NCI-H69 (cell line): ENCODE measurements around the gene KIFAP3.
"Not testable (repeated sequence)": the region's sequence is repeated elsewhere in the genome, so short reads cannot be mapped to it uniquely, and the experiment has no call there.

Experiments used
- DNase-seq: peaks from one replicate; lab custom pipeline; 2025; lab: John Stamatoyannopoulos, UW

KIFAP3 gene

DNA sequence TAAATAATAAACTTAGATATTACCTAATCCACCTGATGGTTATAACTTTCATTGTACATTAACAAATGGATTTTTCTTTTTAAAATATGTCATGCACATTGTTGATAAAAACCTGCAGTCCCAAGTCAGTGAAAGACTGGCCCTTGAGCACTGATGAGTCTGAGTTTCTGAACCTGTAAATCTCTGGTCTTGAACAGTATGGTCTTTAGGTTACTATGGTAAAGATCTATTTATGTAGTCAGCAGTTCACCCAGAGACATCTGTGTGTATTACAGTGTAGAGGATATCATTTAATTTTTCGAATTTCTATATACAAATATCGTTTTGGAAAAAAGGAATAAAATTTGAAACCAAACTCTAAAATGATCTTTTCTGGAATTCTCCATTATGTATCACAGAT is 150.4 kb downstream of the KIFAP3 start:
- DNase-seq: no peak

DNA sequence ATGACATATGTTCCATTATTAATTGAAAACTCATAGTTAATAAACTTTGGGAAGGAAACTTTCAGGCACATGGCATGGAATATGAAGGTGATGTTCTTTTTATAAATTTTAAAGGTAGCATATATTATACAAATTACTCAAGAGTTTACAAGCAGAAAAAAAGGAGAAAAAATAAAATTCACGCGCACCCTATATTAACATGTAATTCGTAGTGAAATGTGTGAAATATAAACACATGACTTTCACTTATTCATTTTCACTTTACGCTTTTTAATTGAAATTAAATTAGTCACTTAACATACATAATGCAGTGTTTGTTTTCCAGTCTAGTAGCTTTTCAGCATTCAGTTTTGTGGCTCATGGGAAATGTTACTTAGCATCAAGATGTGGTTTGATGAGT is 153.4 kb downstream of the KIFAP3 start:
- DNase-seq: no peak

DNA sequence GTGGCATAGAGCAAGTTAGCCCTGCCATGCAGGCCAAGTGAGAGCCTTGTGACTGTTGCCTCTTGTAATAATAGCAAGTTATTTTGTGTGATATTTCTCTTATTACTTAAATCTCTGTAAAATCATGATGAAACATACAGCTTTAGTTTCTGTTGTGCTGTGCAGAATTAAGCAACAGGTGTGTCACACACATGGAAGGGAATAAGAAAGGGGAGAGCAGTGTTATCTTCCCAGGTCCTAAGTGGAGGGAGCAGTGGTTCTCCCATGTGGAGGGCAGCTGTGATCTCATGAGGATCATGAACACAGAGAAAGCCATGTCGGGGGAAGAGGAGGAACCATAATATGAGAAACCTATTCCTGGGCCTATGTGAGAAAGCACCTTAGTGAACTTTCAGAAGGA is 155.6 kb downstream of the KIFAP3 start:
- DNase-seq: no peak

DNA sequence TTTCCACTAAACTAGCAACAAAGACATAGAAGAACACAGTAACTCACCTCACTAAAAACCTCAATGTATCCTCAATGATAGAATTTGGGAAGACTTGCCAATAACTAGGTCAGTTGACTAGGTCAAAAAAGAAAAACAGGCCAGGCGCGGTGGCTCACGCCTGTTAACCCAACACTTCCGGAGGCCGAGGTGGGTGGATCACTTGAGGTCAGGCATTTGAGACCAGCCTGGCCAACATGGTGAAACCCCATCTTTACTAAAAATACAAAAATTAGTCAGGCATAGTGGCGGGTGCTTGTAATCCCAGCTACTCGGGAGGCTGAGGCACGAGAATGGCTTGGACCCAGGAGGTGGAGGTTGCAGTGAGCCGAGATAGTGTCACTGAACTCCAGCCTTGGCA is 156.3 kb downstream of the KIFAP3 start:
- not testable (repeated sequence) for DNase-seq

DNA sequence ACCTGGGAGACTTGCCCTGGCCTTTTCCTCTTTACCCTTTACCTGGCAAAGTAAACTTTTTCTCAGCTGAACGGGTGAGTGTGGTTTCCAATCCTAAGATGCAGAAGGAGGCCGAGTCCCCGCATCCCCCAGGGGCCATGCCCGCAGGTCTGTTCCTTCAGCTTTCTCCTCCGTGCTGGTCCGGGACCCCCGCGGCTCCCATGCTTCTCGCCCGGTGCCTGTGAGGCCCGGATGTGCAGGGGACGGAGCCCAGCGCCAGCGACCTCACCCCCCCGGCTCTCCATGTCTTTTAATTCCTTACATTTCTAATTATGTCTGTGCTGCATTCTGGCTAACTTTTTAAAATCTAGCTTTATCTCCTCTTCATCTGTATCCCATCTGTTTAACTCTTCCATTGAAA is 159.3 kb downstream of the KIFAP3 start:
- DNase-seq: peak; percentile 61

DNA sequence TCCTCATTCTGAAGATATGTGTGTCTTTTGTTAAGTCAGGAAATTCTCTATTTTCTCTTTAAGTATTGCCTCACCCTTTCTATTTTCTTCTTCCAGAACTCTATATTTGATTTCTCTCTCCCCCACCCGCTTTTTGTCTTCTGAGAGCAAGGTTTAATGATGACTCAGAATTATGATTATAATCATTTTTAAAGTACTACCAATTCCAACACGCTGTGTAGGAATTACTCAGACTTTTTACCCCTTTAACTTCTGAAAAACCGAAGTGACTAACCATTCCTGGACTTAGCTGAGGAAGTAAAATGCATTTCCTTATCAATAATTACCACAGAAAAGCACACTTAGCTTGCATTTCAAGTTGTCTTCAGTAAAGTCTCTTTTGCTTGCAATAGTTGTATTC is 160.0 kb downstream of the KIFAP3 start:
- no peak for DNase-seq

DNA sequence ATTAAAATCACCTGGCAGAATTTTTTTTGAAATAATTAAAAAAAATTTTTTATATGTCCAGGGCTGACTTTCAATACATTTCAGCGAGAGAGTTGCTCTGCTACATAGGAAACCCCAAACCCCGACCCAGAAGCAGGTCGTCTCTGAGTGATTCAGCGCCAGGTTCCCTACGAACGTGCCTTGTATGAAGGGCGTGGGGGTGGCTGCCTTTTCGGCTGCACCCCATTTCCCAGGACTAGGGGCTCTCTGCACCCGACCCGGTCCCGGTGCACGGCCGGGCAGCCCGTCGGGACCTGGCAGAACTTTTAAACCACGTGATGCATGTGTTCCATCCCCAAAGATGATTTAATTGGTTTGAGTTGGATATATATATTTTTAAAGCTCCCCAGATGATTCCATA is 165.0 kb downstream of the KIFAP3 start:
- no peak for DNase-seq

DNA sequence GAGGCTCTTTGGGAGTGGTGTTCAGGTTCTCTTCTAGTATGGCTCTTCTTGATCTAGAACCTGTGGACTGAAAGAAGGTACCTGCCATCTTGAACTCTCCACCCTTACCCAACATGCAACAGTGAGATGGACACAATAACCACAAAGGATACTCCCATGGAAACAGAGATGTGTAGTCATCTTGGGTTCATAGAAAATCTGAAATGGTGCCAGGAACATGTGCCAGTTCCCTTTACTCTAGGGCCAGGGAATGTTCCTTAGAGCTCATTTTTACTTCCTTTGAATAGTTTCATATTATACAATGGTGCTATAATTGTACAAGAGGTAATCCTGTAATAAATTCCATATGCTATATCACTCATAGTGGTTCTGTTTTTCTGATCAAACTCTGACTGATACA is 167.6 kb downstream of the KIFAP3 start:
- DNase-seq: no peak

DNA sequence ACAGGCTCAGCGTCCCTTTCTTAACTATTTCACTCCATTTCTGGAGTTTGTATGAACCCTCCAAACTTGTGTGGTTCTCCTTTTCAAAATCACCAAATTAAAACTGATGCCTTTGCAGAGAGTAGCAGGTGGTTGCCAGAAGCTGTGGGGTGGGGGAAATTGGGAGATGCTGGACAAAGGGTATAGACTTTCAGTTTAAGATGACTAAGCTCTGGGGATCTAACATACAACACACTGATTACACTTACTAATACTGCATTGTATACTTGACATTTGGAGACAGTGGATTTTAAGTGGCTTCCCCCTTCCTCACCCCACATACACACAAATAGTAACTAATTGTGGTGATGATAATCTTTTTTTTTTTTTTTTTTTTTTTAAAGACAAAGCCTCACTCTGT is 169.7 kb downstream of the KIFAP3 start:
- no peak for DNase-seq

DNA sequence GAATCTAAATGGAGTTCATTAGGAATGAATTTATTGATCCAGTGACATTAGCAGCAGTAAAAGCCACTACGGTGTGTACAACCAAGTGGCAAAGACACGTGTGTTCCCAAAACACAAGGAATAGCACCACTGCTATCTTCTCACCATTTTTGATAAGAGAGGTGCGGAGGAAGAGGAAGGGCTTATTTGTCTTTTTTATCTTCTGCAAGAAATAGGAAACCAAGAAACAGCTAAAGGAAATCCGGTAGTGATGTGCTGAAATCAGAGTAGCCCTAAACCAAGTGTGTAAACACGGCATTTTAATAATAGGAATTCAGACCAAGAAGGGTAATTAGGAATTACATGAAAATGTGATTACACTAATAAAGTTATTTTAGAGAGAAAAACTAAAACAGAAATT is 171.7 kb downstream of the KIFAP3 start:
- no peak for DNase-seq

DNA sequence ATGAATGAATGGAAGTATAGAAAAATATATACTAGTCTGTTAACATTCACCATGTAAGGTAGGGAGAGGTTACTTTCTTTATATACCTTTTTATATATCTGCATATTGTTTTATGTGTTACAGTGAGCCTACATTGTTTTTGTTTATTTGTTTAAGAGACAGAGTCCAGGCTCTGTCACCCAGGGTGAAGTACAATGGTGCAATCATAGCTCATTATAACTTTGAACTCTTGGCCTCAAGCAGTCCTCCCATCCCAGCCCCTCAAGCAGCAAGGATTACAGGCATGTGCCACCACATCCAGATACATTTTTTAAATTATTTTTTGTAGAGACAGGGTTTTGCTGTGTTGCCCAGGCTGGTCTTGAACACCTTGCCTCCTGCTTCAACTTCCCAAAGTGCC is 173.4 kb downstream of the KIFAP3 start:
- no peak for DNase-seq

DNA sequence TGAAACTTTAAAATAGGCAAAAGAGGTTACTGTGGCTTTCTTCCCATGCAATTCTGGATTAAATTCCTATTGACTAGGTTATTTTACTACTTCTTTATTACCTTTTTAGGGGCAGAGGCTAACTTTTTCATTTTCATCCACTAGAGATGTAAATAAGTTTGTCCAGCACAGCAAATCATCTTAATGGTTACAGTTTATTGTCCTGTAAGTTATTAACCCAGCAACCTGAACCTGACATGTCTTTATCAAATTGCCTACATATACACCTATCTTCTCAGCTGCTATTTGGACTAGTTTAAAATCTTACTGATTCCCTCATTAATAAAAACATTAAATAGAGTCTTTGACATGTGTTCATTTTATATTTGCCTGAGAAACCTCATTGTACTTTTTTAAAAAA is 173.9 kb downstream of the KIFAP3 start:
- no peak for DNase-seq

DNA sequence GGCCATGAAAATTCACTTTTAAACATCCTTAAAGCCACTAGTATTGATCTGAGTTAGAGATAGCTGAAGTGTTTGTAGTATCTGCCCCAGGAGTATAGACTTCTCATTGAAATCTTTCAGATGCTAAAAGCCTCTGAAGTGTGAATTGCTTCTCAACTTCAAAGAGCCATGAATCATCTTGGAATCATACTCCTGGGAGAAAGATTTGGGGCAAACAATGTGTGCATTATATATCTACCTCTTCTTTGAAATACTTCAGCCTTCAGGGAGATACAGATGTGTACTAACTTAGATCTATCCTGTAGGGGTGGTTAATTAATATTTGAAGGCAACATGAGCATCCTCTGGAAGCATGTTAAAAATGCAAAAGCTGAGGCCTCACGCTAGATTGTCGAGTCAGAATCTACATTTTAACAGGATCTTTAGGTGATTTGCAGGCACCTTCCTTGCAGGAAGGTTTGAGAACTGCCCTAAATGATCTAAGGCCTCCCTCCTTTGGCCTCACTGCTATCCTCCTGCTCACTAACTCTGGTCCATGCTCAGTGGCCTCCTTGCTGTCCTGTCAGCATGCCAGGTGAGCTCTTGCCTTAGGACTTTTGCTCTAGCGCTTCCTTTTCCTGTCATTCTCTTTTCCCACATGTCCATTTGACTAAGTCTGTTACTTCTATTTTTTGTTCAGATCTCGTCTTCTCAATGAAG is 174.8 kb downstream of the KIFAP3 start:
- DNase-seq: no peak

DNA sequence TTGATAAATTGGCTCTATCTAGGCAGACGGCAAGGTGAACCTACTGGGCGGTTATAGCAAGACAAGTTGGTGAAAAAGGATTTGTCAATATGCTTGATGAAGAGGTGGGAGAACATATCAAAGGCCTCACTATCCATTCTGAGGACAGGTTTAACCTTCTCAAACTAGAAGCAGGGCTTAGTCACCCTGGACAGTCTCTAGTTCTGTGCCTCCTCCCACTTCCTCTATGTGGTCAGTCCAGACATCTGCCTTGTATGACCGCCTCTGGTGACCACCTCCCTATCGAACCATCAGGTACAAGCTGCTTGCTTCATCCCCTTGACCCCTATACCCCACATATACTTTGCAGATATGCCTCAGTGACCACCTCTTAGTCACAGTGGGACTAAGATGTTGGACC is 178.5 kb downstream of the KIFAP3 start:
- no peak for DNase-seq

DNA sequence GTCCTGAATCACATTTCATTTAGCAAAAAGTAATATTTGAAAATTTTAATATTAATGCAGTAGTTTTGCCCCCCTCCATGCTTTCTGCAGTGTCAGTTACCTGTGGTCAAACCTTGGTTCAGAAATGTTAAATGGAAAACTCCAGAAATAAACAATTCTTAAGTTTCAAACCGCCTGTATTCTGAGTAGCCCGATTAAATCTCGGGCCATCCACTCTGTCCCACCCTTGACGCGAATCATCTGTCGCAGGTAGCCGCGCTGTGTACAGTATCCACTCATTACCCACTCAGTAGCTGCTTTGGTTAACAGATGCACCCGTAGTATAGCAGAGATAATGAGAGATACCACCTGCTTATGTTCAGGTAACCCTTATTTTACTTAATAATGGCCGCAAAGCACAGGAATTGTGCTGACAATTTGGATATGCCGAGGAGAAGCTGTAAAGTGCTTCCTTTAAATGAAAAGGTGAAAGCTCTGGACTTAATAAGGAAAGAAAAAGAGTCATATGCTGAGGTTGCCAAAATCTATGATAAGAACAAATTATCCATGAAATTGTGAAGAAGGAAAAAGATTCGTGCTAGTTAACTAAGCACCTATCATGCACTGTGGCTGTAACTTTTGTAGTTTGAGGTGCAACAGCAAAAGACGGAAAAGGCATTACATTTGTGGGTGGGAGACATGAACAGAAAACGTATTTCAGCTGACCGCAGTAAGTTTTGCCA is 179.9 kb downstream of the KIFAP3 start:
- DNase-seq: peak; percentile 64

DNA sequence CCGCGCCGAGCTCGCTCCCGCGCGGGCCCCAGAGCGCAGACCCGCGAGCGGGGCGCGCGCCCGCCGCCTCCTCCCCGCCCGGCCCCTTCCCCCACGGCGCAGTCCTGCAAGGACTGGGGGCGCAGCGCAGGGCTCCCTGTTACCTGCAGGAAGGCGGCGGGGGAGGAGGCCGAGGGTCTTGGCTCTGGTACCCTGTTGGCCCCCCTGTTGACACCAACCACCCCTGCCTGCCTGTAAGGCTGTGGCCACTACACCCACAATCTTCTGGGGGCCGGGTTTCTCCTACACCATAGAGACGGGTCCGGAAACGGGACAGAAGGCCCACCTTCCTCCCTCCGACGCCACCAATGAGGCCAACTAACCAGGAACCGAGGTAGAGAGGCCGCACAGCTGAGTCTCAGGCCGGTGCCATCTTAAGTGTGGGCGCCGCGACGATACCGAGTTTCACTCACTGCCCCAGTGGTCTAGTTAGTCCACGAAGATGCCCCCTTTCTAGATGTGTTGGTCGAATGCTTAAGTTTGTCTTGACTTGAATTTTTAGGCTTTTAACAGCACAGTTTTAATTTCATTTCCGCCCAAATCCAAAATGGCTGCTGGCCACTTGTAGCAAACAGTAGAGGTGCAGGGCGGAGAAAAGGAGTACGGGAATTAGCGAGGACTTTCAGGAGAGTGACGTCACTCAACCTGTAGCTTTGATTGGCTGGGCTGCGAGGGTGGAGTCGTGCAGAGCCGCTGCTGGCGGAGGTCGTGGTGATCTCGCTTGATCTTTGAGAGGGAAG is 180.7 kb downstream of the KIFAP3 start, which contains the start of gene SCYL3:
Gene SCYL3 (minus strand): TSS at position 252 of the 779 bp plus-strand sequence. CDS start 5,056 bp downstream, outside the sequence.
- DNase-seq: peak; percentile 98

DNA sequence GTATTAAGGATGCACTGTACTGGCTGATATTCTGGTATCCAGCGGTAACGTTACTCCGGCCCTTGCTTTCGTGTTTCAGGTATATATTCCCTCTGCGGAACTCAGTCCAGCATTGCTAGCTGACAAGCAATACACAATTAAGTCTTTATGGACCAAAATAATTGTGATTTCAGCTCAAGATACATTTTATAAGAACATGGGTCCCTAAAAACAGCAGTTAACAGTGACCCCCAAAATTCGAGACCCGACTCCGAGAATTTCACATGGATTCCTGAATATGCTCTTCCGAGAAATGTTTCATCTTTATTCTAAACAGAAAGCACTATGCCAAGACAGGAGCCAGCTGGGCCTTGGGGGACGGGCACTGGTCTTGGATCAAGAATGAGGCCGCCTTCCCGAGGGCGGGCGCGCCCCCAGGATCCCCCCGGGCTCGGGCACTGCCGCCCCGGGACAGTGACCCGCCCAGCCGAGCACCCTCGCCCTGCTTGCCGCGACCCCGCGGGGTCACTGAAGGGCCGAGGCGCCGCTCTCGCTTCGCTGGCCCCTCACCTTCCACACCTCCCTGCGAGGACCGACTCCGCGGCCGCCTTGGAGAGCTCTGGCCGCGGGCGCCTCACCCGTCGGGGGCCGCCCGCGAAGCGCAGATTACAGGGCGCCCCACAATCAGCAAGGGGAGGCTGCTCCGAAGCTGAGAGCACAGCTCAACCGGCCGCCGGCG is 181.4 kb downstream of the KIFAP3 start:
- peak; percentile 68 for DNase-seq

DNA sequence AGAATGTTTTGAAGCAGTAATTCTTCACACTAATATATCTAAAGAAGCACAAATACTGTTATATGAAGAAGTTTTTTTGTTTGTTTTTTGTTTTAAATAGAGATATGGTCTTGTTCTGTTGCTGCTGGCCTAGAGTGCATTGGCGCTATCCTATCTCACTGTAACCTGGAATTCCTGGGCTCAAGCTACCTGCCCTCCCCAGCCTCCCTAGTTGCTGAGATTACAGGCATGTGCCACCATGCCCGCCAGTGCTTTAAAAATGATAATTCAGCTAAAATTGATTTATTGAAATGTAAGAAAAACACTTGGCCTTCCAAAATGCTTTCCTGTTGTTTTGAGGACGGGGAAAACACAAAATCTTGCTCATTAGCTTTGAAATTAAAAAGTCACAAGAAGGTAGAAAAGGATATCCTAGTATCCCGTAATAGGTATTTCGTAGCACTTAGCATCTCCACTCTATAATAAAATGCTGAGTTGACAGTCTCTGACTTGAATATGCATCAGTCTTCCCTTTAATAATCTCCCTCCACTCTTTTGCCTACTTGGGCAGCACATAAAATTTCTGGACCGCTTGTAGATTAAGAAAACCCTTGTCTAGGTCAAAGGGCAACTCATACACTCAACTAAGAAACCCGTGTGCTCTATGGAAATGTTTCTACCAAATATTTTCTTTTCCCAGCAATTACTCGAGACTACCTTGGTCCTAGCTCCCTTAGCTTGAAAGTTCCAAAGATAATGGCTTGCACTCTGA is 182.1 kb downstream of the KIFAP3 start:
- DNase-seq: no peak

DNA sequence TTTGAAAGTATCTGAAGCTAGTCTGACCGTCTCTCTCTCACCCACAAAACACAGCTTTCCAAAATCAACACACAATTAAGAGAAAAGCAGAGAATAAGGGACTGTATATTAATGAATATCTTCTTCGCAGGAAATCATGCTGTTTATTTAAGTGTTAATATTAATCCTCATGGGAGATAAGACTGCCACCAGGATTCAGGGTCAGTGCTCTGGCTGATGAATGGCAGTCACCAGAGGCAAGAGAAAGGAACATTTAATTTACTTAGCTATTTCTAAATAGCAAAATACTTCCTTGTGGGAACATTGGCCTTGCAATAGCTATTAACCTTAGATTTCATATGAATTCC is 183.0 kb downstream of the KIFAP3 start:
- no peak for DNase-seq

DNA sequence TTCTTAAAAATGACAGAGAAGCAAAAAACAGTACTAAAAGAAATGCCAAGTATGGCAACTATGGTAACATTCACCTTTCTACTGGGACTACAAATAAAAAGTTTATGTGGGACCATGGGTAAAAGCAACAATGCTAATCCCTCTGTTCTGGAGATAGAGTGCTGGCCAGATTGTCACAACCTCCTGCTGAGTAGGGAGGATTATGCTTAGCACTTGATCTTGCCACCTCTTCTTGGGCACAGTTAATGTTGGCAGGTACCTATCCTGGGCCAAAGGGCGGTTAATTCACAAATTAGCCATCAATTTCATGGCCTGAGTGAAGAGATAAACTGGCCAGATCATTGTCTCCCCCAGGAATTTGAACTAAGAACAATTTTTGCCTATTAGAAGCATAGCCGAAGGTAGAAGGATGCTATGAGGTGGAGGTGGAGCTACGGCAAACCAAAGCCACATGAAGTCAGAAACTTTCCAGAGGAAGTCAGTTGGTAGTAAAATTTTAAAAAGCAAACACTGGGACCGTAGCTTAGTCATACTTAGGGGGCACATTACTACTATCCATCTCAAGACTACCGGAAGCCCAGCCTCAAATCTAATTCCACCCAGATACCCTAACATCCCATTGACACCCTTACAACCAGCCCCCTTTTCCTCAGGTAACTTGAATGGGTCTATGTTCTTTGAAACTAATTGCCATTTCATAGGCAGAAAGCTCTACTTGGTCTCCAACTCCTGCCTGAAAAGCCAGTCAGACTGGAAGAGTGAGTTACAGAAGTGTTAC is 183.5 kb downstream of the KIFAP3 start:
- peak; percentile 8 for DNase-seq

DNA sequence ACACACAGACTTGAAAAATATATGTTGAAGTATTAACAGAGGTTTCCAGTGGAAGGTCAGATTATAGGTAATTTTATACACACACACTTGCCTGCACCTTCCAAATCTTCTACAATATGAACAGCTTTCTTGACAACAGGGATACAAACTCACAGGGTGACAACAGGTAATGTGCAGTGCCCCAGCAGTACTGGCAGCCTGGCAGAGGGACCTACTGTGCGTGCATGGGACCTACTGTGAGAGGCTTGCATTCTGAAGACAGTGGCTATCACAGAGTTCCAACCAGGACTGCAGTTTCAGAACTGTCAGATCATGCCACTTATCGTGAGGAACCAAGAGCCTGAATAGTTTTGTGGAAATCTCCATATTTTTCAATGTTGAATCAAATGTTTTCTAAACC is 184.6 kb downstream of the KIFAP3 start:
- no peak for DNase-seq
